Measurements from ENCODE around the gene OR1E1.

GRCh38 chr17:3378321-3378720 lies 19.9 kb downstream of the OR1E1 start:
- TF ChIP-seq, protein P1, sequence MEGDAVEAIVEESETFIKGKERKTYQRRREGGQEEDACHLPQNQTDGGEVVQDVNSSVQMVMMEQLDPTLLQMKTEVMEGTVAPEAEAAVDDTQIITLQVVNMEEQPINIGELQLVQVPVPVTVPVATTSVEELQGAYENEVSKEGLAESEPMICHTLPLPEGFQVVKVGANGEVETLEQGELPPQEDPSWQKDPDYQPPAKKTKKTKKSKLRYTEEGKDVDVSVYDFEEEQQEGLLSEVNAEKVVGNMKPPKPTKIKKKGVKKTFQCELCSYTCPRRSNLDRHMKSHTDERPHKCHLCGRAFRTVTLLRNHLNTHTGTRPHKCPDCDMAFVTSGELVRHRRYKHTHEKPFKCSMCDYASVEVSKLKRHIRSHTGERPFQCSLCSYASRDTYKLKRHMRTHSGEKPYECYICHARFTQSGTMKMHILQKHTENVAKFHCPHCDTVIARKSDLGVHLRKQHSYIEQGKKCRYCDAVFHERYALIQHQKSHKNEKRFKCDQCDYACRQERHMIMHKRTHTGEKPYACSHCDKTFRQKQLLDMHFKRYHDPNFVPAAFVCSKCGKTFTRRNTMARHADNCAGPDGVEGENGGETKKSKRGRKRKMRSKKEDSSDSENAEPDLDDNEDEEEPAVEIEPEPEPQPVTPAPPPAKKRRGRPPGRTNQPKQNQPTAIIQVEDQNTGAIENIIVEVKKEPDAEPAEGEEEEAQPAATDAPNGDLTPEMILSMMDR (optimal IDR thresholded peaks at IDR 0.05 in 1 of 3, IDR thresholded peaks at IDR 0.05 in 1 of 3, conservative IDR thresholded peaks at IDR 0.05 in 1 of 3; ENCODE audit: extremely low read depth in 1 of 3, insufficient read depth in 2 of 3, low read length in 3 of 3), result no peak
- no peak for TF ChIP-seq EZH2 (IDR thresholded peaks at IDR 0.05; ENCODE audit: low read length)
